Ammon's horn (tissue), 1 donor: Measurements from ENCODE around the gene SIRPG.

ENCODE experiments used
- DNase-seq: peaks from one replicate; pipeline ENCODE4 v3.0.0-alpha.2; 2016; ENCODE audit warnings: low spot score

SIRPG gene

GRCh38 chr20:1595333-1595732 is 62.2 kb downstream of the SIRPG start:
- DNase-seq: no peak

GRCh38 chr20:1588533-1589460 is 68.8 kb downstream of the SIRPG start:
- no peak for DNase-seq

GRCh38 chr20:1587781-1588532 is 69.6 kb downstream of the SIRPG start:
- no peak for DNase-seq

DNA sequence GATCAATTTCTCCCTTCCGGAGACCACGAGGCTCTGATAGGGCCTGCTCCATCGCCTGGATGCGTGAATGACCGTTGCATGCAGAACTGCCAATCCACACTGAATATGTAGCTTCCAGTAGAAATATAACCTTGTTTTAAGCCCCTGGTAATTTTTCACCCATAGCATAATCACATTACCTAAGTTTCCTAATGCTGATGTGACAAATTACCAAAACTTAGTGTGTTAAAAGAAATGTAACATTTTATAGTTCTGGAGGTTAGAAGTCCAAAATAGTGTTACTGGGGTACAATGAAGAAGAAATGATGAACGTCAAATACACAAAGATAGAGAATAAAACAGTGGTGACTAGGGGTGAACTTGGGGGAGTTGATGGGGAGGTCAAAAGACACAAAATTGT is 78.1 kb downstream of the SIRPG start:
- DNase-seq: peak; percentile 0
